GM21737 (cell line): ENCODE data around the gene STRA8.
"Not testable (repeated sequence)": the region's sequence is repeated elsewhere in the genome, so short reads cannot be mapped to it uniquely, and the experiment has no call there.

Experiments used
- ATAC-seq: cut with Tn5 transposase; IDR thresholded peaks from one replicate; pipeline ENCODE4 v1.9.1; 2021; ENCODE audit warnings: mild to moderate bottlenecking, moderate library complexity; ENCODE audit not compliant: unreplicated experiment

The STRA8 gene

GRCh38 chr7:135204341-135204749, 29.3 kb upstream of the STRA8 start:
- no peak for ATAC-seq

- ATAC-seq, result no peak
Measured at GRCh38 chr7:135204876-135205275, 28.8 kb upstream of the STRA8 start.

GRCh38 chr7:135205850-135206249, 27.8 kb upstream of the STRA8 start:
- ATAC-seq, result no peak

- ATAC-seq, result no peak
Measured at GRCh38 chr7:135206941-135207391, 26.7 kb upstream of the STRA8 start.

GRCh38 chr7:135207406-135208101, 26.1 kb upstream of the STRA8 start:
- ATAC-seq, result no peak

GRCh38 chr7:135208102-135208793, 25.4 kb upstream of the STRA8 start:
- no peak for ATAC-seq

GRCh38 chr7:135209225-135209834, 24.3 kb upstream of the STRA8 start:
- no peak for ATAC-seq

GRCh38 chr7:135210888-135211178, 22.8 kb upstream of the STRA8 start:
- peak; percentile 2 for ATAC-seq

- peak; percentile 77 for ATAC-seq
Measured at GRCh38 chr7:135211179-135211945, 22.3 kb upstream of the STRA8 start, which contains the start of gene WDR91. WDR91 (minus strand) TSS chr7:135211526; CDS start chr7:135211502, 24 bp downstream.

GRCh38 chr7:135211946-135212685, 21.5 kb upstream of the STRA8 start:
- ATAC-seq, result not testable (repeated sequence)

- no peak for ATAC-seq
Measured at GRCh38 chr7:135213831-135214230, 19.8 kb upstream of the STRA8 start.

- no peak for ATAC-seq
Measured at GRCh38 chr7:135215180-135215579, 18.5 kb upstream of the STRA8 start.

GRCh38 chr7:135215698-135216097, 17.9 kb upstream of the STRA8 start:
- ATAC-seq, result no peak

GRCh38 chr7:135217645-135218509, 15.8 kb upstream of the STRA8 start:
- ATAC-seq, result no peak

GRCh38 chr7:135224027-135224426, 9.6 kb upstream of the STRA8 start:
- no peak for ATAC-seq

- ATAC-seq, result no peak
Measured at GRCh38 chr7:135231686-135232085, 2.0 kb upstream of the STRA8 start.

GRCh38 chr7:135232087-135232486, 1.6 kb upstream of the STRA8 start:
- ATAC-seq, result no peak

GRCh38 chr7:135232720-135233119, 918 bp upstream of the STRA8 start:
- ATAC-seq, result no peak

- not testable (repeated sequence) for ATAC-seq
Measured at GRCh38 chr7:135234095-135234494, 457 bp downstream of the STRA8 start.

- no peak for ATAC-seq
Measured at GRCh38 chr7:135234727-135235126, 1.1 kb downstream of the STRA8 start.
